ENCODE measurements around the gene CXCL8. TPM values are rescaled to one million over a fixed set of nuclear protein-coding genes. Genes with fewer than 3 reads are reported as not detected.

The CXCL8 gene
- not detected for total RNA-seq

DNA sequence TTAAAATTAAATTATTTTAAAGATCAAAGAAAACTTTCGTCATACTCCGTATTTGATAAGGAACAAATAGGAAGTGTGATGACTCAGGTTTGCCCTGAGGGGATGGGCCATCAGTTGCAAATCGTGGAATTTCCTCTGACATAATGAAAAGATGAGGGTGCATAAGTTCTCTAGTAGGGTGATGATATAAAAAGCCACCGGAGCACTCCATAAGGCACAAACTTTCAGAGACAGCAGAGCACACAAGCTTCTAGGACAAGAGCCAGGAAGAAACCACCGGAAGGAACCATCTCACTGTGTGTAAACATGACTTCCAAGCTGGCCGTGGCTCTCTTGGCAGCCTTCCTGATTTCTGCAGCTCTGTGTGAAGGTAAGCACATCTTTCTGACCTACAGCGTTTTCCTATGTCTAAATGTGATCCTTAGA lies at the start of gene CXCL8:
Gene CXCL8, plus strand, starts transcription at position 217 of the 426 bp plus-strand sequence. Its CDS starts 90 bp downstream, at position 307.

Other genes with a start within 250 kb of the CXCL8 start
- not detected for gene RASSF6, start 120.1 kb upstream of the CXCL8 start, total RNA-seq
- gene CXCL6, start 96.1 kb downstream of the CXCL8 start, total RNA-seq = 0.31 TPM
- not detected for gene PF4V1, start 112.7 kb downstream of the CXCL8 start, total RNA-seq
- gene CXCL1, start 128.8 kb downstream of the CXCL8 start, total RNA-seq = not detected
- gene PF4, start 241.5 kb downstream of the CXCL8 start, total RNA-seq = 1.3 TPM
- 1.6 TPM for gene PPBP, start 247.6 kb downstream of the CXCL8 start, total RNA-seq